Brain microvascular endothelial cell (primary cell): ENCODE measurements around the gene MYO16.

Experiments used
- DNase-seq: peaks from one replicate; pipeline ENCODE4 v3.0.0-alpha.2; 2020
- H3K27ac ChIP-seq: fragments of 250-450 bp; sonication (Bioruptor Pico); 2 replicates; pipeline ENCODE4 v1.5.1; 2020; ENCODE audit warnings: mild to moderate bottlenecking, moderate library complexity
- H3K27me3 ChIP-seq: fragments of 250-450 bp; sonication (Bioruptor Pico); replicated peaks from 2 replicates; pipeline ENCODE4 v1.5.1; 2020; ENCODE audit warnings: mild to moderate bottlenecking
- H3K36me3 ChIP-seq: fragments of 250-450 bp; sonication (Bioruptor Pico); replicated peaks from 2 replicates; pipeline ENCODE4 v1.5.1; 2020; ENCODE audit warnings: mild to moderate bottlenecking
- H3K4me3 ChIP-seq: 2 replicates; pipeline ENCODE4 v1.5.1; 2011; ENCODE audit warnings: low read depth, mild to moderate bottlenecking, control low read depth, low read length, moderate library complexity
- in situ Hi-C: cut with HindIII; loops from 2 replicates; pipeline ENCODE4 v1.10.0; 2017; ENCODE audit warnings: low sequenced_read_pairs, low pct_ligation_motif_present
- TF ChIP-seq, protein P1 (sequence below): IDR thresholded peaks from 2 replicates; pipeline ENCODE4 v1.5.1; 2011; ENCODE audit warnings: low read depth, mild to moderate bottlenecking, moderate library complexity, low read length, control low read depth, inconsistent platforms; ENCODE audit errors: missing control alignments

Gene MYO16

DNA sequence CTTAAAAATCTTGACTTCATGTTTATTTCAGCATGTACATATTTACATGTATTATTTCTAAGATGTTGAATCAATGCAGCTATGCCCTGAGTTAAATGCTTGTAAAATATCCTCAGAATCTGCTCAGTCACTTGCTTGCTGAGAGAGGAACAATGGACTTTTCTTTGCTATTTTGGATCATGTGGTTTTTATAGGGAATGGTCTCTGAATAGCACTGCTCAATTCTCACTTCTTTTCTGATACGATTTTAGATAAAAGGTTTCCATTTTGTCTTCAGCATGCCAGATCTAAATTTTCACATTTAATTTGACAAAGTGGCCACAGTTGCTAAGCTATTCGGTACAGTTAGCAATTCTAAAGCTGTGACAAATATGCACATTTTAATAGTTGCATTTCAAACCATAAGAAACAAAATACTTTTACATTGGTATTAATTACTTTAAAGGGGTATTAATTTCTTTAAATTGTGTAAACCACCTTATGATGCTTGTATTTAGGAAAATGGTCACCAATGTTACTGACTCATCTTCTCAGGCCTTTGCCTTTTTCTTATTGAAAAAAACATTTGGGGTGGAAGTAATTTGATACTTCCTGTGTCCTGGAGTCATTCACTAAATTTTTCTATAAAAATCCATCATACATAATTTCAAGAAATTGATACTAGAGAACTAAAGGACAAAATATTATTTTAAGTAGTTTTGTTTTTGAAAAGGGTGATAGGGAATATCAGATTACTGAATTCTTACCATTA is 113.5 kb downstream of the MYO16 start:
- Histone ChIP-seq H3K36me3 (no peaks in the 10 kb centered on the region), H3K27me3 (no peaks in the 10 kb centered on the region), H3K27ac (no peak overlapping the region), H3K4me3 (no peak overlapping the region)
- TF ChIP-seq, protein P1, sequence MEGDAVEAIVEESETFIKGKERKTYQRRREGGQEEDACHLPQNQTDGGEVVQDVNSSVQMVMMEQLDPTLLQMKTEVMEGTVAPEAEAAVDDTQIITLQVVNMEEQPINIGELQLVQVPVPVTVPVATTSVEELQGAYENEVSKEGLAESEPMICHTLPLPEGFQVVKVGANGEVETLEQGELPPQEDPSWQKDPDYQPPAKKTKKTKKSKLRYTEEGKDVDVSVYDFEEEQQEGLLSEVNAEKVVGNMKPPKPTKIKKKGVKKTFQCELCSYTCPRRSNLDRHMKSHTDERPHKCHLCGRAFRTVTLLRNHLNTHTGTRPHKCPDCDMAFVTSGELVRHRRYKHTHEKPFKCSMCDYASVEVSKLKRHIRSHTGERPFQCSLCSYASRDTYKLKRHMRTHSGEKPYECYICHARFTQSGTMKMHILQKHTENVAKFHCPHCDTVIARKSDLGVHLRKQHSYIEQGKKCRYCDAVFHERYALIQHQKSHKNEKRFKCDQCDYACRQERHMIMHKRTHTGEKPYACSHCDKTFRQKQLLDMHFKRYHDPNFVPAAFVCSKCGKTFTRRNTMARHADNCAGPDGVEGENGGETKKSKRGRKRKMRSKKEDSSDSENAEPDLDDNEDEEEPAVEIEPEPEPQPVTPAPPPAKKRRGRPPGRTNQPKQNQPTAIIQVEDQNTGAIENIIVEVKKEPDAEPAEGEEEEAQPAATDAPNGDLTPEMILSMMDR = no peak
- in situ Hi-C loops = no loop called here
- DNase-seq = no peak

DNA sequence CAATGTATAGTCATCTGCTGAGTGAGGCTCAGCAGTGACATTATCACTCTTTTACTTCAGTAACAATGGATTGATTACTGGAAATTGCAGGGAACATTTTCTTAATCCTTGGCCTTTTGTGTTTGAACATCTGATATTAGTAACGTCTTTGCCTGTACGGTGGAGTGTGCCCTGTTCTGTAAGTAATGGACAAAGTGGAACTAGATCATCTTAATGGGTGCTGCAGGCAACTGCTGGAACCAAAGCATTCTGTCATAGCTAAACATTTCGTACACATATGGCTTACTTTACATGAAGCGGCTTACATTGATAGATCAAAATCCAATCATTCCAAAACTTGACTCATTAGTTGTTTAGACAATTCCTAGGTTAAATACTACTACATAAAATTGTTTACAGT is 114.1 kb downstream of the MYO16 start:
- TF ChIP-seq, protein P1 = no peak
- Histone ChIP-seq H3K27ac (no peak overlapping the region), H3K27me3 (no peaks in the 10 kb centered on the region), H3K36me3 (no peaks in the 10 kb centered on the region), H3K4me3 (no peak overlapping the region)
- in situ Hi-C loops = no loop called here
- DNase-seq = no peak

DNA sequence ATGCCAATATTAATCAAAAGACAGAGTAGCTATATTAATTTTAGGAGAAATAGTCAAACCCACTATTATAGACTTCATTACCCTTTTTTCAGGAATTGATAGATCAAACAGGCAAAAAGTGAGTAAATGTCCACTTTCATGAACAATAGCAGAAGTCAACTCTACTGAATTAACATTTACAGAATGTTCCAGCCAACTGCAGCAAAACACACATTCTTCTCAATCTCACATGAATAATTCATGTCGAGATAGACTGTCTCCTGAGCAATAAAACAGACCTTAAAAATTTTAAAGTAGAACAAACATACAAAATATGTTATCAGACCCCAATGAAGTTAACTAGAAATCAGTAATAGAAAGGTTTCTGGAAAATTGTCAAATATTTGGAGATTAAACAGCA is 118.4 kb downstream of the MYO16 start:
- in situ Hi-C loops = no loop called here
- H3K27ac ChIP-seq = no peak overlapping the region
- DNase-seq = no peak
- no peak overlapping the region for H3K4me3 ChIP-seq
- TF ChIP-seq, protein P1 = no peak
- H3K36me3 ChIP-seq = no peaks in the 10 kb centered on the region
- no peaks in the 10 kb centered on the region for H3K27me3 ChIP-seq

DNA sequence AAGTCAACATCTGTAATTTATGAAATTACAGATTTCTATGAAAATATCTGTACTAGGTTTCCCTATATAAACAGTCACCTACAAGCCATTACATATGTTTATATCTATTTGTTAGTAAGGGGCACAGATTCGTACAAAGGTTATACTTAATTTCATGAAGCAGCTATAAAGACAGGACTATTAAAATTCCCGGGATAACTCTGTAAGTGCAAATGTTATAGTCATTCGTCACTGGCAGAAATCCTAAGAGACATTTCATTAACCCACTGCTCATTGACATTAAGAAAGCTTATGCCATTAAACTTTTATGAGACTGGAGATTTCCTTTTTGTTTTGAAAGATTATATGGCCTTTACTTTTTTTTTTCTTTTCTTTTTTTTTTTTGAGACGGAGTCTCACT is 122.9 kb downstream of the MYO16 start:
- no peak for DNase-seq
- TF ChIP-seq, protein P1 = no peak
- in situ Hi-C loops = no loop called here

DNA sequence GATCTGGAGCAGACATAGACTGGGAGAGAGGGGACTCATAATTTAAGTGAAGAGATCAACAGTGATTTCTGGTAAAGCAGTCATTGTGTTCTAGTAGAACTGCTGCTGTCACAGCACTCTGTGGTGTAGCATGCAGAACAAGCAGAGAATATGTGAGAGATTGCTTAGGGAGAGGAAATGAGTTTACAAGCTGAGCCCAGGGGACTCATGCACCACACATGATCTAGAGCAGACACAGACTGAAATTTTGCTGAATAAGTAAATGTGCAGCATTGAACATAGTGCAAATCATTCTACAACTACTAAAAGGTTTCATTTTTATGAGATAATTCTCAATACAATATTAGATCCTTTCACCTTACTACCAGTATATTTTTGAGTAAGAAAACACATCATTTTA is 125.7 kb downstream of the MYO16 start:
- DNase-seq = no peak
- Histone ChIP-seq H3K27me3 (no peaks in the 10 kb centered on the region), H3K4me3 (no peak overlapping the region), H3K27ac (no peak overlapping the region), H3K36me3 (no peaks in the 10 kb centered on the region)
- in situ Hi-C loops = no loop called here
- TF ChIP-seq, protein P1 = no peak

More for the DNA sequence above, 122.9 kb downstream of the MYO16 start:
- H3K27ac ChIP-seq = no peak overlapping the region
- no peaks in the 10 kb centered on the region for H3K36me3 ChIP-seq
- H3K4me3 ChIP-seq = no peak overlapping the region
- H3K27me3 ChIP-seq = no peaks in the 10 kb centered on the region

DNA sequence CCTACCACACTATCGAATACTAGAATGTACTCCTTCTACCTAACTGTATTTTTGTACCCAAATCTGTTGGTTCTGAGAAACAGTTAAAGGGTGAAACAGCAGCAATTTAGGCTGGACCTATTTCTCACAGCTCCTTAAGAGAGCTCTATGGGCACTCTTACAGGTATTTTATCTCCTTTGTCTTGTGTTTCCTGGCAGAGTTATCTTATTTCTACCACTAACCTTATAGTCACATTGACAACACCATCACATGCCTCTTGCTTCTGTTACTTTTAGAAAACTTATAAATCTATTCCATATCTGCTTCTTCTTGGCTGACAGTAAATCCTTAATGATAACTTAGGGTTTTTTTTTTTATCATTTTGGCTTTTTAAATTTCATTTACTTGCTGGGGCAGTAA is 130.7 kb downstream of the MYO16 start:
- H3K27ac ChIP-seq = no peak overlapping the region
- in situ Hi-C loops = no loop called here
- DNase-seq = no peak
- TF ChIP-seq, protein P1 = no peak
- H3K27me3 ChIP-seq = no peaks in the 10 kb centered on the region
- H3K4me3 ChIP-seq = no peak overlapping the region
- H3K36me3 ChIP-seq = no peaks in the 10 kb centered on the region
